Loucy (cell line): Measurements from ENCODE around the gene CDH15.

ENCODE experiments used
- H2AFZ ChIP-seq: fragments of 200-600 bp; sonication (generic); 2 replicates; pipeline ENCODE4 v1.6.0; 2016; ENCODE audit warnings: antibody characterized with exemption, mild to moderate bottlenecking, low read length, moderate library complexity
- H3F3A ChIP-seq: fragments of 200-600 bp; 2 replicates; pipeline ENCODE4 v1.6.0; 2016; ENCODE audit warnings: antibody characterized with exemption, low read depth, mild to moderate bottlenecking
- H3K27me3 ChIP-seq: fragments of 200-600 bp; sonication (generic); 2 replicates; pipeline ENCODE4 v1.6.1; 2014; ENCODE audit warnings: low read length, mild to moderate bottlenecking; ENCODE audit not compliant: insufficient read depth, poor library complexity, severe bottlenecking
- H3K36me3 ChIP-seq: fragments of 200-600 bp; sonication (generic); 2 replicates; pipeline ENCODE4 v1.6.1; 2016; ENCODE audit warnings: low read length; ENCODE audit not compliant: insufficient read depth
- H3K4me1 ChIP-seq: fragments of 200-600 bp; sonication (generic); 2 replicates; pipeline ENCODE4 v1.5.1; 2014; ENCODE audit warnings: low read length, mild to moderate bottlenecking; ENCODE audit not compliant: insufficient read depth, poor library complexity, severe bottlenecking
- H3K4me2 ChIP-seq: fragments of 200-600 bp; sonication (generic); 2 replicates; pipeline ENCODE4 v1.6.0; 2014; ENCODE audit warnings: antibody characterized with exemption, low read length, low read depth, mild to moderate bottlenecking; ENCODE audit not compliant: poor library complexity, severe bottlenecking
- H3K4me3 ChIP-seq: fragments of 200-600 bp; sonication (generic); 2 replicates; pipeline ENCODE4 v1.5.1; 2014; ENCODE audit warnings: low read length, mild to moderate bottlenecking, mixed read lengths; ENCODE audit not compliant: poor library complexity, severe bottlenecking
- H3K79me2 ChIP-seq: fragments of 200-600 bp; sonication (generic); 2 replicates; pipeline ENCODE4 v1.6.1; 2014; ENCODE audit warnings: low read length; ENCODE audit not compliant: insufficient read depth
- H3K9ac ChIP-seq: fragments of 200-600 bp; sonication (generic); 2 replicates; pipeline ENCODE4 v1.6.0; 2014; ENCODE audit warnings: mild to moderate bottlenecking, low read depth, low read length, moderate library complexity; ENCODE audit not compliant: poor library complexity, severe bottlenecking
- H3K9me2 ChIP-seq: fragments of 200-600 bp; sonication (generic); replicated peaks from 2 replicates; pipeline ENCODE4 v1.6.1; 2016; ENCODE audit warnings: low read depth, low read length, mixed read lengths
- H3K9me3 ChIP-seq: fragments of 200-600 bp; sonication (generic); 2 replicates; pipeline ENCODE4 v1.6.1; 2014; ENCODE audit warnings: mild to moderate bottlenecking, antibody characterized with exemption, low read length, low read depth; ENCODE audit not compliant: insufficient read depth
- H4K20me1 ChIP-seq: fragments of 200-600 bp; sonication (generic); 2 replicates; pipeline ENCODE4 v1.6.0; 2014; ENCODE audit warnings: antibody characterized with exemption, low read length, mild to moderate bottlenecking; ENCODE audit not compliant: insufficient read depth, poor library complexity, severe bottlenecking
- EZH2phosphoT487 ChIP-seq: fragments of 200-600 bp; IDR thresholded peaks from 2 replicates; pipeline ENCODE4 v1.6.1; 2018; ENCODE audit warnings: antibody characterized with exemption, mild to moderate bottlenecking, moderate library complexity, borderline replicate concordance
- TF ChIP-seq, protein P1 (sequence below): fragments of 200-600 bp; sonication (generic); conservative IDR thresholded peaks from 2 replicates; pipeline ENCODE4 v1.5.1; 2014; ENCODE audit warnings: mild to moderate bottlenecking, antibody characterized with exemption, low read length

The CDH15 gene

DNA sequence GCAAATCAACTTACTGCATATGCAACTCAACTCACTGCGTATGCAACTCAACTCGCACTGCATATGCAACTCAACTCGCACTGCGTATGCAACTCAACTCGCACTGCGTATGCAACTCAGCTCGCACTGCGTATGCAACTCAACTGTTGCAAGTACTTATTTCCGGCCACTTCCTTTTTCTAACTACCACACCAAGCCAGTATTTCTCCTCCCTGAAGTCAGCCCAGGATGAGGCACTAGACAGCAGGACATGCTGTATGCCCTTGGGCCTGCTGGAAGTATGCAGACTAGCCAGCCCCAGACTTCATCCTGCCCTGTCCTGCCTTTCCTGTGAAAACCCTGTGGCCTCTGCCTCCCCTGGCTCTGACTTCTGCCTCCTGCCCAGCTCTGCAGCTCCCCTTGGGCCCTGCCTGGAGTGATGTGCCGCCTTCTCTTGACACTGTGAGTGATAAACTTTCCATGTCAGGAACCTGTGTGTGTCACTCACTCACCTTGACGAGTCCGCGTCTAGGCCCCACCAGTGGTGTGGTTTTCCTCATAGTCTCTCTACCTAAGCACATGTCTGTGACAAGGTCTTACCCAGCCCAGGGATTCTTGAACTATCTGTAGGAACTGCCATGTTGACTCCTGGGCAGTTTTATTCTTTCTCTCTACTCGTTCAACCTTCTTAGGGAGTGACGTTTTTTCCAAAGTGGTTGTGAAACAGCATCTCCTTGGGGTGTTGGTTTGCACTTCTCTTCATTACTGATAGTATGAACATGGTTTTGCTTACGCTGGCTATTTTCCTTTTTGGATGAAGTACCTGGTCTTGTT is 62.3 kb downstream of the CDH15 start:
- no peak overlapping the region for H3K4me3 ChIP-seq
- H3K9me2 ChIP-seq, result no peaks in the 10 kb centered on the region
- H2AFZ ChIP-seq, result no peak overlapping the region
- no peaks in the 10 kb centered on the region for H3K4me1 ChIP-seq
- no peaks in the 10 kb centered on the region for H3K36me3 ChIP-seq
- no peak overlapping the region for H3K4me2 ChIP-seq
- TF ChIP-seq, protein P1, sequence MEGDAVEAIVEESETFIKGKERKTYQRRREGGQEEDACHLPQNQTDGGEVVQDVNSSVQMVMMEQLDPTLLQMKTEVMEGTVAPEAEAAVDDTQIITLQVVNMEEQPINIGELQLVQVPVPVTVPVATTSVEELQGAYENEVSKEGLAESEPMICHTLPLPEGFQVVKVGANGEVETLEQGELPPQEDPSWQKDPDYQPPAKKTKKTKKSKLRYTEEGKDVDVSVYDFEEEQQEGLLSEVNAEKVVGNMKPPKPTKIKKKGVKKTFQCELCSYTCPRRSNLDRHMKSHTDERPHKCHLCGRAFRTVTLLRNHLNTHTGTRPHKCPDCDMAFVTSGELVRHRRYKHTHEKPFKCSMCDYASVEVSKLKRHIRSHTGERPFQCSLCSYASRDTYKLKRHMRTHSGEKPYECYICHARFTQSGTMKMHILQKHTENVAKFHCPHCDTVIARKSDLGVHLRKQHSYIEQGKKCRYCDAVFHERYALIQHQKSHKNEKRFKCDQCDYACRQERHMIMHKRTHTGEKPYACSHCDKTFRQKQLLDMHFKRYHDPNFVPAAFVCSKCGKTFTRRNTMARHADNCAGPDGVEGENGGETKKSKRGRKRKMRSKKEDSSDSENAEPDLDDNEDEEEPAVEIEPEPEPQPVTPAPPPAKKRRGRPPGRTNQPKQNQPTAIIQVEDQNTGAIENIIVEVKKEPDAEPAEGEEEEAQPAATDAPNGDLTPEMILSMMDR, result no peak
- no peak for TF ChIP-seq EZH2phosphoT487
- H3K27me3 ChIP-seq, result no peaks in the 10 kb centered on the region
- no peaks in the 10 kb centered on the region for H3F3A ChIP-seq
- no peaks in the 10 kb centered on the region for H4K20me1 ChIP-seq
- H3K79me2 ChIP-seq, result no peaks in the 10 kb centered on the region
- no peaks in the 10 kb centered on the region for H3K9me3 ChIP-seq
- H3K9ac ChIP-seq, result no peak overlapping the region

DNA sequence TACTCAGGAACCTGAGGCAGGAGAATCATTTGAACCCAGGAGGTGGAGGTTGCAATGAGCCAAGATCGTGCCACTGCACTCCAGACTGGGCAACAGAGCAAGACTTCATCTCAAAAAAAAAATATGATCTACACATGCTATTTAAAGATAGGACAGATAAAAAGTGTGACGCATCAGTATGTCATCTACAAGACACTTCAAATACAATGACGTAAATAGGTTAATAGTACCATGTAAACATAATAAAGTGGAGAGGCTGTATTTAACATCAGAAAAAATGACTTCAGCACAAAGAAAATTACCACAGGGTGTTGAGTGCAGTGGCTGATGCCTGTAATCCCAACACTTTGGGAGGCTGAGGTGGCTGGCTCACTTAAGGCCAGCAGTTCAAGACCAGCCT is 66.2 kb downstream of the CDH15 start:
- H3F3A ChIP-seq, result peaks cover 4% of the 10 kb centered on the region; the same call in 1 of the 2 replicates
- H3K4me1 ChIP-seq, result peaks cover 4% of the 10 kb centered on the region
- H3K4me2 ChIP-seq, result no peak overlapping the region
- H4K20me1 ChIP-seq, result no peaks in the 10 kb centered on the region
- H3K36me3 ChIP-seq, result no peaks in the 10 kb centered on the region
- H3K79me2 ChIP-seq, result no peaks in the 10 kb centered on the region
- no peak overlapping the region for H3K4me3 ChIP-seq
- no peaks in the 10 kb centered on the region for H3K9me2 ChIP-seq
- TF ChIP-seq EZH2phosphoT487, result no peak
- TF ChIP-seq, protein P1, result no peak
- no peak overlapping the region for H2AFZ ChIP-seq
- H3K9me3 ChIP-seq, result no peaks in the 10 kb centered on the region
- no peak overlapping the region for H3K9ac ChIP-seq
- no peaks in the 10 kb centered on the region for H3K27me3 ChIP-seq

DNA sequence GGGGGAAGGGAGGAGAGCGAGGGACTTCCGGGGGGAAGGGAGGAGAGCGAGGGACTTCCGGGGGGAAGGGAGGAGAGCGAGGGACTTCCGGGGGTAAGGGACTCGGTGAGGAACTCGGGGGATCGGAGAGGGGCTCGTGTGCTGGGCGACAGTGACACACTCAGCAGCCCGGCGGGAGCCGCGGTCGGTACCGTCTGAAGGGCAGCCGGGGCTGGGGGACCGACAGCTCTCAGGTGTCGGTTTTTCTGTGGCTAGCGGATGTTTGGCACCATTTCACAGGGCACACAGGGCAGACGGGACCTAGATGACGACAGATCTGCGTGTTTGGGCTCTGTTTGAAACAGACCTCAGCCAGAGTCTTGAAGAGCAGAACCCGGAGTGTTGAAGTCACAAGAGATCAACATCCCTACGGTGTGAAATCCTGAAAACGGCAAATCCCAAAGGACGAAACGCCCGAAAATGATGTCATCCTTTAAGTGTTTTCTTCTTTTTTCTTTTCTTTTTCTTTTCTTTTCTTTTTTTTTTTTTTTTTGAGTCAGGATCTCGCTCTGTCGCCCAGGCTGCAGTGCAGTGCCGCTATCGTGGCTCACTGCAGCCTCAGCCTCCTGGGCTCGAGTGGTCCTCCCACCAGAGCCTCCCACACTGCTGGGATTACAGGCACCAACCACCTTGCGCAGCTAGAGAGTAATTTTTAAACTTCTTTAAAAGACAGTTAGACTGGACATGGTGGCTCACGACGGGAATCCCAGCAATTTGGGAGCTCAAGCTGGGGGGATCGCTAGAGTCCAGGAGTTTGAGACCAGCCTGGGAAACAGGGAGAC is 69.8 kb downstream of the CDH15 start:
- Histone ChIP-seq H4K20me1 (no peaks in the 10 kb centered on the region), H3K36me3 (no peaks in the 10 kb centered on the region), H3F3A (peaks cover 4% of the 10 kb centered on the region; the same call in 1 of the 2 replicates), H3K4me2 (peak overlapping the region; percentile 70), H3K9ac (peak overlapping the region; percentile 76), H3K79me2 (no peaks in the 10 kb centered on the region), H3K9me3 (no peaks in the 10 kb centered on the region), H3K27me3 (no peaks in the 10 kb centered on the region), H3K4me1 (peaks cover 4% of the 10 kb centered on the region), H3K9me2 (no peaks in the 10 kb centered on the region), H2AFZ (peak overlapping the region; percentile 84), H3K4me3 (peak overlapping the region; percentile 80)
- no peak for TF ChIP-seq EZH2phosphoT487
- TF ChIP-seq, protein P1, result no peak
